Kasumi-1 (cell line): ENCODE measurements around the gene ABL2.
"Not testable (repeated sequence)": the region's sequence is repeated elsewhere in the genome, so short reads cannot be mapped to it uniquely, and the experiment has no call there.

ENCODE experiments used
- DNase-seq, 2 experiments: peaks; one replicate each; lab custom pipeline; 2025; lab: John Stamatoyannopoulos, UW

Gene ABL2

DNA sequence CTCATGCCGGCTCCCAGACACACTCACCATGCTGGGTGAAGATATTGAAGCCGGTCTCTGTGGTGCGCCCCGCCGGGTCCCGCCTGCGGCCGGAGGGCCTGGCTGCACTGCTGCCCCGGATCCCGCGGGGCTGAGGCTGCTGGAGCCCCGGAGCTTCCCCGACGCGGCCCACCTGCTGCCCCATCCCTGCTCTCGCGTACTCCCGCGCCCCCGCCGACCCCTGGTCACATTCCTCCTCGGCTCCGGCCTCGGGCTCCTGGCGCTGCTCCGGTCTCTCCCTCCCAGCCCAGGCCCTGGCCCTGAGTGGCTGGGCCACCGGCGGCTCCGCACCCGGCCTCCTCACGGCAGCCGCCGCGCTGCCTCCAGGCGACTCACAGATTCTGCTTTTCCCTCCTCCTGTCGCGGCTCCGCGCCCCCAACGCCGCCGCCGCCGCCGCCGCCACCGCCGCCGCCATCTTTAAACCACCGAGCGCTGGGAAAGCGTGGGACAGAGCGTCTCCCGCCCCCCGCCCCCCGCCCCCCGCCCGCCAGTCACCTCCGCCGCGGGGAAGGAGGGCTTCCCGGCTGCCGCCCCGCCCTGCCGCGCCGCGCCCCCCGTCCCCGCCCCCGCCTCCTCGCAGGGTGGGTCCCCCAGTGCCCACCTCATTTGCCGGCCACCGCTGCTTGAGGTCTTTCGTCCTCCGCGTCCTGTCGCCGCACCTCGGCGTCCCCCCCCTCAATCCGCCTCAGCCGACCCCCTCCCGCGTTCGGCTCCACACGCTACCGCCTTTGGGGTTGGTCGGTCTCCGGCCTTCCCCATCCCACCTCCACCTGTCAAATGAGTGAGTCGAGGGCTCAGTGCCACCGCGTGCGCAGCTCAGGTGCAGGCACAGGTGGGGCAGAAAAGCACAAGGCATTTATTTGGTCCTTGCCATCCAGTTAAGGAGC lies at the start of gene ABL2:
ABL2 (minus strand) TSS at position 464 of the 927 bp plus-strand sequence; CDS start at position 184, 280 bp downstream.
- DNase-seq: peak in 1 of 2 experiments; percentile 31

DNA sequence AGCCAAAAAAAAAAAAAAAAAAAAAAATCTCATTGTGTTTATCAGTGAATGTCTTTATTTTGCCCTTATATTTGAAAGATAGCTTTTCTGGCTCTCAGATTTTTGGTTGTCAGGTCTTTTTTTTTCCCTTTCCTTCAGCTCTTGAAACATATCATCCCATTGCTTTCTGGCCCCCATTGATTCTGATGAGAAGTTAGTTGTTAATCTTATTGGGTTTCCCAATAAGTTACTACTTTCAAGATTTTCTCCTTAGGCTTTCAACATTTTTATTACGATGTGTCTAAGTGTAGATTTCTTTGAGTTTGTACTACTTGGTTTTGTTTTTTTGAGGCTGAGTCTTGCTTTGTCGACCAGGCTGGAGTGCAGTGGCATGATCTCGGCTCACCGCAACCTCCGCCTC lies 49.4 kb upstream of the ABL2 start:
- DNase-seq: peak in 1 of 2 experiments; percentile 18

DNA sequence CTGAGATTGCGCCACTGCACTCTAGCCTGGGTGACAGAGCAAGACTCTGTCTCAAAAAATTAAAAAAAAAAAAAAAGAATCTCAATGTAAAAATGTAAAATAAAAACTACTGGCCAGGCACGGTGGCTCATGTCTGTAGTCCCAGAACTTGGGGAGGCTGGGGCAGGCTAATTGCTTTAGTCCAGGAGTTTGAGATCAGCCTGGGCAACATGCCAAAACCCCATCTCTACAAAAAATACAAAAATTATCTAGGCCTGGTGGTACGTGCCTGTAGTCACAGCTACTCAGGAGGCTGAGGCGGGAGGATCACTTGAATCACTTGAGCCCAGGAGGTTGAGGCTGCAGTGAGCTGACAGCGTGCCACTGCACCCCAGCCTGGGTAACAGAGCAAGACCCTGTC lies 44.9 kb upstream of the ABL2 start:
- not testable (repeated sequence) for DNase-seq

DNA sequence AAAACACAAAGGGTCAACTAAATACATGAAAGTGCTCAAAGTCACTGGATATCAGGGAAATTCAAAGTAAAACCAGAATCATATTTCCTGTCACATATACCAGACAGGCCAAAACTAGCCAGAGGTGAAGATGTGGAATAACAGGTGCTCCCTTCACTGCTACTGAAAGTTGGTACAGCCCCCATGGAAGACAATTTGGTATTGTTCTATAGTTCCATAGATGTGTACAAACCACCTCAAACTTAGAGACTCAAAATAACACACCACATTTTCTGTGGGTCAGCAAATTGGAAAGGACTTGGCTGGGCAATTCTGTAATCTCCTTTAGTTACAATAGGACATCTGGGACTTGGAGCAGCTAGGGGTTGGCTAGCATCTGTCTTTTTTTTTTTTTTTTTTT lies 39.6 kb upstream of the ABL2 start:
- DNase-seq: no peak

DNA sequence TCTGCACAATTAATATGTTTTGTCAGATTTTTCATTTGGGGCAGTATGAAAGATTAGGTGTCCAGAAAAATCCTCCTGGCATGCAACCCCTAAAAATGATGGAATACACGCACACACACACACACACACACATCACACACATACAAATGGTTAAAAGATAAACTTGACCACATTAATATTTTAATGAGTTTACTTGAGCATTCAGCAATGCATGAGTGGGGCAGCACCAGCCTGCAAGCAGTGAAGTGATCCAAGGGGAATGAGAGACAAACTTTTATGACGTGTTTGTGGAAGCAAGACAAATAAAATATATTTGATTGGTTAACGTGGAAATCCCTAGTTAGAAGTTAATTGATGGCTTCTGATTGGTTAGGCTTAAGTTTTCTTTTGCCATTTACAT lies 35.0 kb upstream of the ABL2 start:
- no peak for DNase-seq

DNA sequence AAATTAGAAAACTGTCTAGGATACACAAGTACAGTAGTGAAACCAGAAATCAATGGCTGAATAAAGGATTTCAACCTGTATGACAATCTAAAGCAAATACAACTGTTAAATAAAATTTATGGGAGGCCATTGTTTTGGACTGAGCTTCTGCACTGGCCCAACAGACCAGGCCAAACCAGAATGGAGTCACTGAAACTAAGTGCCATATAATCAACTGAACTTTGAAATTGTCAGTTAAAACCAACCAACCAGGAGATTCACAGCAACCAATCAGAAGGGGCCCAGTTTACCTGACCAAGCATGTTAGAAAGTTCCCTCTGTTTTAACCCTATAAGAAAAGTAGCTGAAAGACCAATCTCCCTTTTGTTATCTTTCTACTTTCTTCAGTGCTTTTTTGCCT lies 33.6 kb upstream of the ABL2 start:
- no peak for DNase-seq

DNA sequence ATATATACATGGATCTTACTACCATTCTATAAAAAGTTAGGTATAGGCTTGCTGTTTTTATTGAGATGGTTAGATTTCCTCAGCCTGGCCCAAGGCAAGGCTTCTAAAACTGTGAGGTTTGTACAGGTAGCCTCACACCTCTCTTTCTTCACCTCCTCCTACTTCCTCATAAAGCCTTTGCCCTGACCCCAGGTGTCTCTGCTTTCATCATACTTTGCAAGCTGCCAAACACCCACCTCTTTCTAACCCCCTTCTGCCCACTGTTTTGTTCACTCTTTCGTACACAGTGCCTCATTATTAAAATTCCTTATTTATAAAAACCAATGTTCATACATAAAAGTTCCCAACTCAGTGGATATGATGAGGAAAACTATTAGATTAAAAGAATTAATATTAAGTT lies 32.7 kb upstream of the ABL2 start:
- no peak for DNase-seq

DNA sequence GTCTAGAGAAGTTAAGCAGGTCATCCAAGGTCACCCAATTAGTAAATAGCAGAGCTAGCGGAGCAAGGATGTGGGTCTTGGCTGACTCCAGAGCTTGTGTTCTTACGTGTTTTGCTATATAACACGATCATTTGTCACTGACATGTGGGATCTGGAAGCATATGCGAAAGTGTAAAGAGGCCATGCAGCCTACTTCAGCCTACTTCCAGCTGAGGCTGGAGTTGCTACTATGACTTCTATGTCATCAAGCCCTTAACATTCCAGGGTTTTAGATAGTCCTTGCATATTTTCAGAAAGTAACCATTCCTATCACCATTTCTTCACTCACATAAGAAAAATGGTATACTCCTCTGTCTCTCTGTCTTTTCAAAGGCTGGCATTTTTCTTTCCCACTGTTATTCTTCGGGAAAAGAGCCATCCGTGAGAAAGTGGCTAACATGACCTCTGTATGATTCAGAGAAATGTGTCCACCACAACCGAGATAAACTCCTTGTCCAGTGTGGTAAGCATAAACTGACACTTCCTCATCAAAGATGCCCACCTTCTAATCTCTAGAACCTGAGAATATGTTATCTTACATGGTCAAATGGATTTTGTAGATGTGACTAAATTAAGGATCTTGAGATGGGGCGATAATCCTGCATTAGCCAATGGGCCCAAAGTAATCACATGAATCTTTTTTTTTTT lies 24.0 kb upstream of the ABL2 start:
- no peak for DNase-seq

DNA sequence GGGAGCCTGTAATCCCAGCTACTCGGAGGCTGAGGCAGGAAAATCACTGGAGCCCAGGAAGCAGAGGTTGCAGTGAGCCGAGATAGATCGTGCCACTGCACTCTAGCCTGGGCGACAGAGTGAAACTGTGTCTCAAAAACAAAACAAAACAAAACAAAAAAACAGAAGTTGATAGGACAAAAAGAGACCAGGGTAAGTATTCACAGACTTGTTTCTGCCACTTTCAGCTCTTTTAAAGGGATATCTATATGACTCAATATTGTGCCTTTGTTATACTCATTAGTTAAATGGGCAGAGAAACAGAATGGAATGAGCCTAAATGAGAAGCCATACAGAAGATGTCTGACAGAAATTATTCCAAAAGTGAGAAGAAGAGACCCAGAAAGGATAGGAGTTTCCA lies 23.1 kb upstream of the ABL2 start:
- no peak for DNase-seq

DNA sequence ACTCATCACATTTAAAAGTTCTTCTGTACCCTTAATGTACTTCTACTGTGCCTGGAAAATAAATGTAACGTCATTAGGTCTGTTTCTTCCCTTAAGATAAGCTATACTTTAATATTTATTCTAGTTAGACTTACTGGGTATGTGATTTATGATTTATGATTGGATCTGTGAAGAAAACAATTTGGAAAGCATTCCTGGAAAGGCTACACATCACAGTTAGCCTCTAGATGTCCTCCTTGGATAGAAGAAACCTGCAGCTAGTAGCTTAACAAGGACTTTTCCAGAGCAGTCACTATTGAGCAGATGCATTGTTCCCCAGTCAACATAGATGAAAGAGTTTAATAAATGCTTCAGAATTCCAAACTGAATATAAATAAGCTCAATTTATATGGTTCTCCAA lies 22.2 kb upstream of the ABL2 start:
- DNase-seq: peak; percentile 16 to 24

DNA sequence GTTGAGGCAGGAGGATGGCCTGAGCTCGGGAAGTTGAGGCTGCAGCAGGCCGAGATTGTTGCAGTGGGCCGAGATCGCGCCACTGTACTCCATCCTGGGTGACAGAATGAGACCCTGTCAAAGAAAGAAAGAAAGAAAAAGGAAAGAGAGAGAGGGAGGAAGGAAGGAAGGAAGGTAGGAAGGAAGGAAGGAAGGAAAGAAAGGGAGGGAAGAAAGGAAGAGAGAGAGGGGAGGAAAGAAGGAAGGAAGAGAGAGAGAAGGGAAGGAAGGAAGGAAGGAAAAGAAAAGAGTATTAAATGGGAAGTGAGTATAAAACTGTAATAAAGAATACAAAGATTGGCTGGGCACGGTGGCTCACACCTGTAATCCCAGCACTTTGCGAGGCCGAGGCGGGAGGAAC lies 18.4 kb upstream of the ABL2 start:
- DNase-seq: no peak

DNA sequence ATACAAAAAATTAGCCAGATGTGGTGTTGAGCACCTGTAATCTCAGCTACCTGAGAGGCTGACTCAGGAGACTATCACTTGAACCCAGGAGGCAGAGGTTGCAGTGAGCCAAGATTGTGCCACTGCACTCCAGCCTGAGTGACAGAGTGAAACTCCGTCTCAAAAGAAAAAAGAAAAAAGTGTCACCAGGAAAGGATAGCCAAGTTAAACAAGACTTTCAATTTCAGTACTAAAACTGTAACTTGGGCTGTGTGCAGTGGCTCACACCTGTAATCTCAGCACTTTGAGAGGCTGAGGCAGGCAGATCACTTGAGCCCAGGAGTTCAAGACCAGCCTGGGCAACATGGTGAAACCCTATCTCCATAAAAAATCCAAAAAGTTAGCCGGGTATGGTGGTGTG lies 15.9 kb upstream of the ABL2 start:
- not testable (repeated sequence) for DNase-seq

DNA sequence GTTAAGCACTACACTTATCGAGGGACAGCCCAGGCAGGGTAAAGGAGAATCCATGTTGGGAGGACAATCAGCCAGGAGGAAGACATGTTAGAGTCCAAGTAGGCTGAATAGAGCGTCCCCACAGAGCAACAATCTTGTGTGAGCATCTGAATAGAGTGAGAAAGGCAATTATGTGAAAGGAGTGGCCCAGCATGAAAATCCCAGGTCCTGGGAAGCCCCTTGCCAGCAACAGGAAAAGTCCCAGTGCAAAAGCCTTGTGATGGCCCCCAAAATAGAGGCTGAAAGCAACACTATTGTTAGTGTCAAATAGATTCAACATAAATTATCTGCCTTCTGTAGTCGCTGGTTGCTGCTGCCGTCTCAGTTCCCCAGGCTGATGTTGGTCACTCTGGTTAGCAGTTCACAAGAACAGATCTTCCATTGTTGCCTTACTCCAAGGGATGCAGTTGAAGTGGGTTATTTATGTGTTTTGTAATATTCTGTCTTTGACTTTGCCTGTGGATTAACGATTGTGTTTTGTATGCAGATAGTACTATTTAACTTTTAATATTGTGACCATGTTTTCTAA lies 12.1 kb upstream of the ABL2 start:
- no peak for DNase-seq

DNA sequence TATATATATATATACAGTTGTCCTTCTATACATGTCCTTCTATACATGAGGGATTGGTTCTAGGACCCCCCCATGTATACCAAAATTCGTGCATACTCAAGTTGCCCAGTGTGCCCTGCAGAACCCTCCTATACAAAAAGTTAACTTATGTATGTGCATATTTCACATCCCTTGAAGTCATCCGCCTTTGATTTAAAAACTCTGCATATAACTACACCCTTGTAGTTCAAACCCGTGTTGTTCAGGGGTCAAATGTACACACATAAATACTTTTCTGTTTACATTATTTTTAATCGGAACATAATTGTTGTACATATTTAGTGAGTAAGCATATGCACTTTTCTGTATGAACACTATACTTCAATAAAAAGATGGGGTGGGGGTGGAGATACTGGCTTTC lies 7.7 kb upstream of the ABL2 start:
- DNase-seq: no peak

DNA sequence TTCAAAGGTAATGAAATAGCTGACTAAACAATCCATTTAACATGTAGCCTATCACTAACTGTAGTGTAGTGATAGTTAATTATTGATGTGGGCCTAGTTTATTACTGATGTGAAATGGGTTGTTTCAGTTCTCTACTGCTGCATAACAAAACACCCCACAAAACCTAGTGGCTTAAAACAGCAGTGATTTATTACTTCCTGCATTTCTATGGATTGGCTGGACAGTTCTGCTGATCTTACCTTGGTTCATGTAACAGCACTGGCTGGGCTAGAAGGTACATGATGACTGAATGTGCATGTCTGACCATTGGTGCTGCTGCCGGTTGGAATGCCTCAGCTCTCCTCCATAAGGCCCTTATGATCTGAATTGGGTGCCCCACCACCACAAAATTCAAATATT lies 5.4 kb upstream of the ABL2 start:
- DNase-seq: no peak

DNA sequence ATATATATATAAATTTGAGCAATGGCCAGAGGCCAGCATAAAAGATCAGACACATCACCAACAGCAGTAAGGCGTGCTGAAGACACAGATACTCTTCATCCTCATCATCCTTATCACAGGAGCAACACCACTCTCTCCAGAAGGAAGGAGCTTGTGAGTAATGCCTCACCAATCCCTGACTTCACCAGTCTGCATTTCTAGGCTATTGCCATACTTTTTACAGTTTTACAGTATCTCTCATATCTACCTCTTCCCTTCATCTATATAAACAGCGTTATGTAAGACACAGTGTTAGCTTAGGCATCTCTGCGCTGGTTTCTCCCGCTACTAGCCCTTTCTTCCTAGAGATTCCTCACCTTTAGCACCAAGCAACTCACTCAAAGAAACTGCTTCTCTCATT lies 2.4 kb upstream of the ABL2 start:
- DNase-seq: no peak

DNA sequence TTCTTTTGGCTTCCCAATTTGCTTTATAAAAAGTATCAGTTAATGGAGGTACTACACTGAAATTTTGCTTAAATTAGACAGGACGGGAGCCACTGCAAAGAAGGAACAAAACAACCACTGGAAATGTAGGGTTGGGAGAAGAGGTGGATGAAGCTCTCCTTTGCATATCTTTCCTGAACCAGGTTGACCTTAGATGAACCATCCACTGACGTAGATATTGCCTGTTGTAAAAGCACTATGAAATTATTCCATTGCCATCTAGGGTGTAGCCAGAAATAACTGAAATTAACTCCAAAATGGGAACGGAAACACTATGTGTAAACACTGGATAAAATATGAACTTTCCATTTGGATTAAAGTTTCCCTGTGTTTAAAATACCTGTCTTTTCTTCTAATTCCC lies 1.2 kb upstream of the ABL2 start:
- no peak for DNase-seq

DNA sequence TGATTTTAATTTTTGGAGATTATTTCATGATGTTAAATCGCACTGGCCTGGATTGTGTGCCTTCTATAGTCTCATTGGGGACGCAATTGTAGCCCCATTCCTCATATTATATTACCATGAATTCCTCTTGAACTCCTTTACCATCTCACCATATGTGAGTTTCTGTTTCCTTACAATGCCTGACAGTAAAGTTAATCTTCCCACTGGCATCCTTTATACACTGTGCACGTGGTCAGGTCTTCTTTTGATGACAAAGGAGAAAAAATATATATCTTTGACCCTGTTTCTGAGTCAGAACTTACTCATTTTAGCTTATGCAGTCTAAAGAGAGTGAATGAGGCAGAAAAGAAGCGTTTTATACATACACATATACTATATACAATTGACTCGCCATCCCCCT lies 774 bp upstream of the ABL2 start:
- no peak for DNase-seq

DNA sequence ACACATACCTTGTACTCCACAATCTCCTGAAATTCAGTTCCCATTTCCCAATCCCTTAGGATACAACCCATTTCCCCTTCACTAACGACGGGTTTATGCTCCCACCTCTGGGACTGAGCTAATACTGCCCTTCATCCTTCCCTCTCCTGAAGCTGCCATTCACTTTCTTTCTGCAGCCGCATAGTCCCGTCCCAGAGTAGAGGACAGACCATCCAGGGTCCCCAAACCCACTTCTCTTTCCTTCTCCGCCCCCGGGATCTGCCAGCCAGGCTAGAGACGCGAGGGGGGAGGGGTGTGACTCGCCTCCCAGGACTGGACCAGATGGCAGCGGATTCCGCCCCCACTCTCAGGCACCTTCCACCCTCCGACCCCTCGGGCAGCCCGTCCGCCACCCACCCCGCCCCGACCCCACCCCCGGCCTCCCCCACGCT lies 679 bp downstream of the ABL2 start:
- peak; percentile 23 to 47 for DNase-seq

DNA sequence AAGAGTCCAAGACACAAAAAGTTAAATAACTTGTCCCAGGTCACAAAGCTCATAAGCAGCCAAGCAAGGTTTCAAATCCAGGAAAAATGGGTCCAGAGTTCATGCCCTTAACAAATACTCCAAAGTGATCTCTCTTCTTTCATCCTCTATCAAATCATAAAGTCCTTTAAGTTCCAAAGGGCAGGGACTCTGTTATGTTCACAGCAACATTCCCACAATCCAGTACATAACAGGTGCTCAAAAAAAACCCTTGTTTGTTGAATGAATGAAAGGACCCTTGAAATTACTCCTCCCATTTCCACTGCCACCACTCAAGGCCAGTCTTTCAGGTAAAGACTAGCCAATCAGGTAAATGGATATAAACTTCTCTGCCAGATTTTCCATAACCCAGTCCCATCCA lies 2.7 kb downstream of the ABL2 start:
- DNase-seq: no peak

DNA sequence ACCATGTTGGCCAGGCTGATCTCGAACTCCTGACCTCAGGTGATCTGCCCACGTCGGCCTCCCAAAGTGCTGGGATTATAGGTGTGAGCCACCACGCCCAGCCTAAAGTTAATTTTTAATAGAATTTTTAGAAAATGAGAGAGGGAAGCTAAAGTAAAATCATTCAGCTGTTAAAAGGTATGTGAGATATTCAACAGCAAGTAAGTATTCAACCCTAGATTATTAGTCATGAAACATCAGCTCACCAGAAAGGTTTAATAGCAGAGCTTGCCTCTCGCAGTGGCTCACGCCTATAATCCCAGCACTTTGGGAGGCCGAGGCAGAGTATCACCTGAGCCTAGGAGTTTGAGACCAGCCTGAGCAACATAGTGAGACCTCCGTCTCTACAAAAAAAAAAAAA lies 5.0 kb downstream of the ABL2 start:
- DNase-seq: not testable (repeated sequence)

DNA sequence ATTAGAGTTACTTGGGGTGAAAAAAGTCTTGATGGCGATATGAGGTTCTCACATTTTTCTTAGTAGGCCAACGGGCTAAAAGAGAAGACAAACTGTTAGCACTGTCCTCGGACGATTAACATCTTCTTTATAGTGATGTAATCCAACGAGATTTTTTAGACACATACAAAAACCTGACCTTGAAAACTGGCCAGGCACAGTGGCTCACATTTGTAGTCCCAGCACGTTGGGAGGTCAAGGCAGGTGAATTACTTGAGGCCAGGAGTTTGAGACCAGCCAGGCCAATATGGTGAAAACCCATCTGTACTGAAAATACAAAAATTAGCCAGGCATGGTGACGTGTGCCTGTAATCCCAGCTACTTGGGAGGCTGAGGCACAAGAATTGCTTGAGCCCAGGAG lies 8.4 kb downstream of the ABL2 start:
- DNase-seq: not testable (repeated sequence)

DNA sequence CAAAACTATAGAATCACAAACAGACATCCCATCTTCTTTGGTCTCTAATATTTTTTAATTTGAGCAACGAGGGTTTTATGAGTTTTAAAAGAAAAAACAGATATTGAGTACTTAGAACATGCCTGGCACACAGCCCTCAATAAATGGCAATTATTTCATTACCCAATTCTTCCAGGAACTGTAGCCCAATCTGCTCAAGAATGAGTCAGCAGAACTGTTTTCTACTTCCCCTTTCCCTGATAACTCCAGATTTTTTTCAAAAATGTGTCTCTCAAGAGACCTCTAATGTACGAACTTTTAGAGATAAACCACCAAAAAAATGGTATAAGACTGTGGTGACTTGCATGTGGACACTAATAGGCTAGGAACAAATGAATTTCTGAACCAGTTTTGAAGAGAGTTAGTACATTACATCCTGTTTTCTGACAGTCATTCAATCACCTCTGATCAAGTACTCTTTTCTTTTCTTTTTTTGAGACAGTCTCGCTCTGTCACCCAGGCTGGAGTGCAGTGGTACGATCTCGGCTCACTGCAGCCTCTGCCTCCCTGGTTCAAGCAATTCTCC lies 11.5 kb downstream of the ABL2 start:
- peak; percentile 71 to 76 for DNase-seq
